Measurements from ENCODE around the gene CRTAC1. TPM values are rescaled to one million over a fixed set of nuclear protein-coding genes. Genes with fewer than 3 reads are reported as not detected.

CRTAC1 gene
- total RNA-seq, 1 experiment from 2014 or later = 0.20 TPM

DNA sequence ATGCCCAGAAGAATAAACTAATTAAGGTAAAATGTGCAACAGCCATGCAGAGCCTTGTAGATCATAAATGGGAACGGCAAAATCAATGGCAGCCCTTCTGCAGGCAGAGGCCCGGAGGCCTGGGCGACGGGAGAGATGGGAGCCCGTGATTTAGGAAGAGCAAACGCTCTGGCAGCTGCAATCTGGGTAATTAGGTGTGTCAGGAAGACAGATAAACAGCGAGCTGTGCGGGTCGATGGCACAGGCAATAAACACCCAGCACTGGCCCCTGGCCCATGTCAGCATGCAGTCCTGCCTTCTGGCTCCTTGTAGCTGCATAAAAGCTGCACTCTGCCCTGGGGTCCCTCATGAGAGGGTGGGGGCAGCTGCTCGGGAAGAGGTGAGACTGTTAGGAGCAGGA lies 102.8 kb downstream of the CRTAC1 start:
- Histone ChIP-seq H3K36me3 (ENCODE audit: control insufficient read depth in 1 of 2, insufficient read depth in 2 of 2, low read length in 2 of 2) (no peaks in the 10 kb centered on the region), H3K4me1 (ENCODE audit: control insufficient read depth in 1 of 2, insufficient read depth in 2 of 2, low read length in 2 of 2) (no peaks in the 10 kb centered on the region), H3K27me3 (ENCODE audit: insufficient read depth, low read length) (peaks cover 20% of the 10 kb centered on the region; the same call in 1 of the 2 replicates), H3K9me2 (ENCODE audit: insufficient read depth) (no peaks in the 10 kb centered on the region), H2AFZ (ENCODE audit: low read depth, low read length, poor library complexity, severe bottlenecking) (no peak overlapping the region), H3K4me2 (ENCODE audit: low read length) (no peak overlapping the region), H3K4me3 (replicated peaks in 1 of 2; ENCODE audit: low read depth in 1 of 2, low read length in 2 of 2) (no peak overlapping the region), H4K20me1 (ENCODE audit: insufficient read depth) (no peaks in the 10 kb centered on the region), H3K9me3 (ENCODE audit: control insufficient read depth in 1 of 2, insufficient read depth in 1 of 2, low read depth in 1 of 2, low read length in 2 of 2) (no peaks in the 10 kb centered on the region), H3K27ac (ENCODE audit: low read depth, low read length) (no peak overlapping the region), H3K9ac (ENCODE audit: low read length) (no peak overlapping the region), H3K79me2 (ENCODE audit: insufficient read depth, low read length) (no peaks in the 10 kb centered on the region)
- BruUV-seq (replicated peaks) = no TSS peak
- ChIA-PET POLR2A (no interaction called here), RAD21 (ENCODE audit: low non-redundant PET in 1 of 2, low total read pairs in 2 of 2, uncharacterized antibody in 2 of 2, unreplicated experiment in 2 of 2) (no interaction called here), CTCF (no interaction called here)
- DNase-seq (ENCODE audit: low read depth, low spot score) (no peak), ATAC-seq (no peak)
- intact Hi-C loops (cut with micrococcal nuclease) = no loop called here
- TF ChIP-seq, protein P1, sequence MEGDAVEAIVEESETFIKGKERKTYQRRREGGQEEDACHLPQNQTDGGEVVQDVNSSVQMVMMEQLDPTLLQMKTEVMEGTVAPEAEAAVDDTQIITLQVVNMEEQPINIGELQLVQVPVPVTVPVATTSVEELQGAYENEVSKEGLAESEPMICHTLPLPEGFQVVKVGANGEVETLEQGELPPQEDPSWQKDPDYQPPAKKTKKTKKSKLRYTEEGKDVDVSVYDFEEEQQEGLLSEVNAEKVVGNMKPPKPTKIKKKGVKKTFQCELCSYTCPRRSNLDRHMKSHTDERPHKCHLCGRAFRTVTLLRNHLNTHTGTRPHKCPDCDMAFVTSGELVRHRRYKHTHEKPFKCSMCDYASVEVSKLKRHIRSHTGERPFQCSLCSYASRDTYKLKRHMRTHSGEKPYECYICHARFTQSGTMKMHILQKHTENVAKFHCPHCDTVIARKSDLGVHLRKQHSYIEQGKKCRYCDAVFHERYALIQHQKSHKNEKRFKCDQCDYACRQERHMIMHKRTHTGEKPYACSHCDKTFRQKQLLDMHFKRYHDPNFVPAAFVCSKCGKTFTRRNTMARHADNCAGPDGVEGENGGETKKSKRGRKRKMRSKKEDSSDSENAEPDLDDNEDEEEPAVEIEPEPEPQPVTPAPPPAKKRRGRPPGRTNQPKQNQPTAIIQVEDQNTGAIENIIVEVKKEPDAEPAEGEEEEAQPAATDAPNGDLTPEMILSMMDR (IDR thresholded peaks at IDR 0.05 in 2 of 3, conservative IDR thresholded peaks at IDR 0.05 in 1 of 3; ENCODE audit: borderline replicate concordance in 1 of 3, insufficient read depth in 1 of 3, low read depth in 2 of 3, low read length in 2 of 3) = no peak
- no peak for TF ChIP-seq EZH2phosphoT487 (IDR thresholded peaks at IDR 0.05; ENCODE audit: borderline replicate concordance)
- TF ChIP-seq POLR2AphosphoS5 (IDR thresholded peaks at IDR 0.05; ENCODE audit: low read depth, low read length) = no peak
- TF ChIP-seq SP1 (IDR thresholded peaks at IDR 0.05; ENCODE audit: low read depth) = no peak
- TF ChIP-seq, protein P2, sequence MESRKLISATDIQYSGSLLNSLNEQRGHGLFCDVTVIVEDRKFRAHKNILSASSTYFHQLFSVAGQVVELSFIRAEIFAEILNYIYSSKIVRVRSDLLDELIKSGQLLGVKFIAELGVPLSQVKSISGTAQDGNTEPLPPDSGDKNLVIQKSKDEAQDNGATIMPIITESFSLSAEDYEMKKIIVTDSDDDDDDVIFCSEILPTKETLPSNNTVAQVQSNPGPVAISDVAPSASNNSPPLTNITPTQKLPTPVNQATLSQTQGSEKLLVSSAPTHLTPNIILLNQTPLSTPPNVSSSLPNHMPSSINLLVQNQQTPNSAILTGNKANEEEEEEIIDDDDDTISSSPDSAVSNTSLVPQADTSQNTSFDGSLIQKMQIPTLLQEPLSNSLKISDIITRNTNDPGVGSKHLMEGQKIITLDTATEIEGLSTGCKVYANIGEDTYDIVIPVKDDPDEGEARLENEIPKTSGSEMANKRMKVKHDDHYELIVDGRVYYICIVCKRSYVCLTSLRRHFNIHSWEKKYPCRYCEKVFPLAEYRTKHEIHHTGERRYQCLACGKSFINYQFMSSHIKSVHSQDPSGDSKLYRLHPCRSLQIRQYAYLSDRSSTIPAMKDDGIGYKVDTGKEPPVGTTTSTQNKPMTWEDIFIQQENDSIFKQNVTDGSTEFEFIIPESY (IDR thresholded peaks at IDR 0.05; ENCODE audit: extremely low read depth, insufficient replicate concordance, low read length) = no peak
- no peak for TF ChIP-seq TCF7L2 (IDR thresholded peaks at IDR 0.05; ENCODE audit: borderline replicate concordance, extremely low read depth, insufficient read depth, insufficient read length)
- TF ChIP-seq SRF (IDR thresholded peaks at IDR 0.05; ENCODE audit: low read depth) = no peak
- TF ChIP-seq CEBPB (IDR thresholded peaks at IDR 0.05; ENCODE audit: low read depth) = no peak
- TF ChIP-seq SIN3A (IDR thresholded peaks at IDR 0.05; ENCODE audit: low read depth) = no peak
- TF ChIP-seq YY1 (IDR thresholded peaks at IDR 0.05; ENCODE audit: extremely low read depth, insufficient replicate concordance, low read depth, low read length) = no peak
- TF ChIP-seq CBX3 (IDR thresholded peaks at IDR 0.05; ENCODE audit: low read depth) = no peak
- no peak for TF ChIP-seq EZH2 (IDR thresholded peaks at IDR 0.05)
- no peak for TF ChIP-seq EGR1 (IDR thresholded peaks at IDR 0.05; ENCODE audit: low read depth)
- no peak for TF ChIP-seq POLR2A (IDR thresholded peaks at IDR 0.05; ENCODE audit: borderline replicate concordance, extremely low read depth, insufficient read depth, insufficient read length)

Data from HCT116 (cell line).